Measurements from ENCODE around the gene AFDN. TPM values are rescaled to one million over a fixed set of nuclear protein-coding genes. Genes with fewer than 3 reads are reported as not detected.

The AFDN gene
- total and polyA plus RNA-seq, 2 of the 8 experiments (the other 6 are each of a cell fraction or from before 2014, with no cell fraction given): 53.4 to 192 TPM

GRCh38 chr6:167965592-167966539 is 139.2 kb downstream of the AFDN start:
- no peak overlapping the region for H3K4ac ChIP-seq (replicated peaks; ENCODE audit: insufficient read length, low read depth, low read length)
- no peak overlapping the region for H3K27ac ChIP-seq (ENCODE audit: low read depth, low read length)
- H3K79me1 ChIP-seq (ENCODE audit: low read depth, low read length): peaks cover 4% of the 10 kb centered on the region; the same call in 1 of the 2 replicates
- WGBS, 2 experiments (ENCODE audit: extremely low coverage in 1 of 2, insufficient coverage in 1 of 2, insufficient read length in 1 of 2, insufficient replicate concordance in 2 of 2, low coverage in 1 of 2, low lambda C conversion rate in 2 of 2, missing lambda C conversion rate in 1 of 2): 90% methylated on average over 28 of the region's 39 CpGs; no CpG with 5 or more reads in 1 of the 2 experiments
- no peak overlapping the region for H3K4me3 ChIP-seq (ENCODE audit: extremely low read depth in 1 of 4, insufficient read depth in 2 of 4, low read depth in 3 of 4, low read length in 4 of 4)
- no peak overlapping the region for H2BK120ac ChIP-seq (replicated peaks; ENCODE audit: low read depth, low read length)
- CTCF ChIA-PET (ENCODE audit: partially characterized antibody): interaction anchor here (2.1 to 2.8 kb wide), 3 partner anchors 17 to 168 kb away, joined by 6 to 14 read pairs (median 12); no protein-coding TSS in a partner anchor
- H3K18ac ChIP-seq (ENCODE audit: extremely low read depth, low read length): no peak overlapping the region
- H3K4me1 ChIP-seq (replicated peaks in 1 of 4; ENCODE audit: control insufficient read depth in 3 of 4, insufficient read depth in 4 of 4, low read length in 3 of 4): no peaks in the 10 kb centered on the region
- no peaks in the 10 kb centered on the region for H3K27me3 ChIP-seq (replicated peaks in 1 of 4; ENCODE audit: control insufficient read depth in 3 of 4, extremely low read depth in 1 of 4, insufficient read depth in 3 of 4, low read length in 3 of 4)
- no peak for FAIRE-seq
- no peak overlapping the region for H2BK5ac ChIP-seq (ENCODE audit: low read depth, low read length)
- no peak overlapping the region for H4K91ac ChIP-seq (replicated peaks; ENCODE audit: insufficient read length, low read length)
- no peak overlapping the region for H3K4me2 ChIP-seq (ENCODE audit: insufficient read depth in 1 of 2, low read depth in 2 of 2, low read length in 2 of 2)
- H3K36me3 ChIP-seq (ENCODE audit: control insufficient read depth in 2 of 4, insufficient read depth in 4 of 4, low read length in 3 of 4): peaks cover 7 to 64% (median 40%) of the 10 kb centered on the region in 4 experiments; a peak in 7 of 8 replicates
- H2BK12ac ChIP-seq (ENCODE audit: low read depth, low read length): no peak overlapping the region
- no peak overlapping the region for H4K8ac ChIP-seq (ENCODE audit: extremely low read depth, insufficient read depth, low read length)
- no peak overlapping the region for H4K5ac ChIP-seq (ENCODE audit: insufficient read length, low read depth, low read length)
- no peak overlapping the region for H2BK20ac ChIP-seq (ENCODE audit: low read length)
- no peaks in the 10 kb centered on the region for H3K9me3 ChIP-seq (ENCODE audit: insufficient read depth in 2 of 2, low read depth in 1 of 2, low read length in 1 of 2)
- DNase-seq (ENCODE audit: low read depth in 1 of 2, low spot score in 2 of 2): no peak
- no peak overlapping the region for H2BK15ac ChIP-seq (ENCODE audit: low read length)
- no peaks in the 10 kb centered on the region for H3K23me2 ChIP-seq (ENCODE audit: low read depth, low read length)
- POLR2A ChIA-PET (ENCODE audit: partially characterized antibody): no interaction called here
- H3K56ac ChIP-seq (replicated peaks; ENCODE audit: insufficient read length, low read depth, low read length): no peak overlapping the region
- H3K14ac ChIP-seq (ENCODE audit: insufficient read length): no peak overlapping the region
- peaks cover 2 to 9% of the 10 kb centered on the region in 2 experiments for H4K20me1 ChIP-seq (replicated peaks in 1 of 2; ENCODE audit: control insufficient read depth in 1 of 2, insufficient read depth in 2 of 2, low read length in 2 of 2)
- no peak overlapping the region for H2AFZ ChIP-seq (ENCODE audit: low read length)
- H3K23ac ChIP-seq (ENCODE audit: insufficient read length): no peak overlapping the region
- H2AK5ac ChIP-seq (ENCODE audit: low read depth, low read length): no peak overlapping the region
- H3K9ac ChIP-seq (replicated peaks in 1 of 4; ENCODE audit: extremely low read depth in 1 of 4, low read depth in 3 of 4, low read length in 3 of 4): no peak overlapping the region
- H3K79me2 ChIP-seq (ENCODE audit: control insufficient read depth in 1 of 2, insufficient read depth in 2 of 2, low read length in 2 of 2): no peaks in the 10 kb centered on the region
- no peak for TF ChIP-seq SIN3A (conservative IDR thresholded peaks at IDR 0.05 in 1 of 2, IDR thresholded peaks at IDR 0.05 in 1 of 2; ENCODE audit: low read depth in 1 of 2, low read length in 2 of 2)
- no peak for TF ChIP-seq SRF (IDR thresholded peaks at IDR 0.05; ENCODE audit: low read depth, low read length)
- no peak for TF ChIP-seq TEAD4 (IDR thresholded peaks at IDR 0.05; ENCODE audit: low read depth, low read length)
- no peak for TF ChIP-seq KDM4A (IDR thresholded peaks at IDR 0.05; ENCODE audit: low read depth, low read length, severe bottlenecking)
- no peak for TF ChIP-seq HDAC6 (IDR thresholded peaks at IDR 0.05; ENCODE audit: low read depth, low read length)
- TF ChIP-seq CREB1 (IDR thresholded peaks at IDR 0.05): no peak
- no peak for TF ChIP-seq YY1 (IDR thresholded peaks at IDR 0.05; ENCODE audit: low read depth, low read length)
- TF ChIP-seq CTCF (IDR thresholded peaks at IDR 0.05; ENCODE audit: control extremely low read depth in 1 of 3, insufficient read depth in 1 of 3, low read depth in 1 of 3, low read length in 3 of 3): no peak
- TF ChIP-seq NANOG (IDR thresholded peaks at IDR 0.05; ENCODE audit: insufficient read depth, low read depth, low read length, poor library complexity, severe bottlenecking): no peak

All from H1 (cell line).